Panc1 (cell line): Measurements from ENCODE around the gene CCDC178.

ENCODE experiments used
- TCF7L2 ChIP-seq: IDR thresholded peaks from 2 replicates; pipeline ENCODE4 v1.6.1; 2011; ENCODE audit warnings: mild to moderate bottlenecking, low read depth, low read length, inconsistent platforms
- TF ChIP-seq, protein P1 (sequence below): fragments of 450-650 bp; IDR thresholded peaks from 2 replicates; pipeline ENCODE4 v1.5.1; 2017; ENCODE audit warnings: mild to moderate bottlenecking

DNA sequence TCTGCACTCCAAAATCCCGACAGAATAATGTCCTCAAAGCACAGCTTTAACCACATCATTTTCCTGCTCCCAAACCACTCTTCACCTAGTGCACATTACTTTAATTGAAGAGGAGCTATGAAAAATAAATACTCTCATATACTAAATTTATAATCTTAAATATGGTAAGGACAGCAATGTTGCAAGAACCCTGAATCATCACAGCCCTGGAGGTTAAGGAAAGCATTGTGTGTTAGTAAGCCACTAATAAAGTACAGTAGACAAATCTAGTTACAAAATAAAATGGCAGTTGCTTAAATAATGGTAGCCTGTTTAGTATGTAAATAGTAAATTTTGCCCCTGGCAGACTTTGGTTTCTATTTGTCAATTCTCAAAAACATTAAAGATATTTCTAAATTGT lies 27.0 kb upstream of the CCDC178 start:
- TF ChIP-seq TCF7L2: no peak
- TF ChIP-seq, protein P1, sequence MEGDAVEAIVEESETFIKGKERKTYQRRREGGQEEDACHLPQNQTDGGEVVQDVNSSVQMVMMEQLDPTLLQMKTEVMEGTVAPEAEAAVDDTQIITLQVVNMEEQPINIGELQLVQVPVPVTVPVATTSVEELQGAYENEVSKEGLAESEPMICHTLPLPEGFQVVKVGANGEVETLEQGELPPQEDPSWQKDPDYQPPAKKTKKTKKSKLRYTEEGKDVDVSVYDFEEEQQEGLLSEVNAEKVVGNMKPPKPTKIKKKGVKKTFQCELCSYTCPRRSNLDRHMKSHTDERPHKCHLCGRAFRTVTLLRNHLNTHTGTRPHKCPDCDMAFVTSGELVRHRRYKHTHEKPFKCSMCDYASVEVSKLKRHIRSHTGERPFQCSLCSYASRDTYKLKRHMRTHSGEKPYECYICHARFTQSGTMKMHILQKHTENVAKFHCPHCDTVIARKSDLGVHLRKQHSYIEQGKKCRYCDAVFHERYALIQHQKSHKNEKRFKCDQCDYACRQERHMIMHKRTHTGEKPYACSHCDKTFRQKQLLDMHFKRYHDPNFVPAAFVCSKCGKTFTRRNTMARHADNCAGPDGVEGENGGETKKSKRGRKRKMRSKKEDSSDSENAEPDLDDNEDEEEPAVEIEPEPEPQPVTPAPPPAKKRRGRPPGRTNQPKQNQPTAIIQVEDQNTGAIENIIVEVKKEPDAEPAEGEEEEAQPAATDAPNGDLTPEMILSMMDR: no peak
